HepG2 (cell line): Measurements from ENCODE around the gene NDRG2. TPM values are rescaled to one million over a fixed set of nuclear protein-coding genes. Genes with fewer than 3 reads are reported as not detected.

Source experiments
- ATAC-seq: fragments of 200-7000 bp; cut with Tn5 transposase; 3 replicates; pipeline ENCODE4 v1.9.1; 2020; ENCODE audit warnings: mild to moderate bottlenecking, moderate library complexity
- BruUV-seq: library from RNA; stranded (reverse); fragments of 400-500 nt; replicated peaks from 2 replicates; lab custom pipeline; 2021; lab: Mats Ljungman, UMichigan
- CTCF ChIA-PET: fragments of 300-600 bp; formaldehyde crosslinking; extraction: SDS; loops from one replicate; lab custom pipeline; 2021; ENCODE audit warnings: low total read pairs, inconsistent platforms, low intra/inter-chr PET ratio; lab: Yijun Ruan, JAX
- POLR2A ChIA-PET: fragments of 350-600 bp; sonication (Branson Sonifier 250); formaldehyde crosslinking; loops from one replicate; lab custom pipeline; 2020; ENCODE audit warnings: antibody characterized with exemption, inconsistent platforms; lab: Yijun Ruan, JAX
- DNase-seq: peaks from one replicate; pipeline ENCODE4 v3.0.0-alpha.2; 2015; ENCODE audit warnings: low spot score
- FAIRE-seq: peaks from 3 replicates; lab custom pipeline; 2011; peaks lifted over from hg19 to GRCh38; lab: Jason Lieb, UNC
- H2AFZ ChIP-seq: one replicate; pipeline ENCODE4 v1.6.1; 2011; ENCODE audit warnings: low read length, inconsistent platforms
- H3K27ac ChIP-seq: fragments of 300-600 bp; 3 replicates; pipeline ENCODE4 v1.8.0; 2011; ENCODE audit warnings: mixed run types, mild to moderate bottlenecking, mixed read lengths, low read length, inconsistent platforms; ENCODE audit not compliant: insufficient read depth; ENCODE audit errors: extremely low read length
- H3K27me3 ChIP-seq, 2 experiments: fragments of 200-600 bp in 1 of 2; 2 replicates in 1 of 2; 3 replicates in 1 of 2; pipeline versions ENCODE4 v1.6.0 to v1.8.0; 2011; ENCODE audit warnings: low read length in 2 of 2, mild to moderate bottlenecking in 2 of 2, moderate library complexity in 2 of 2, inconsistent platforms in 1 of 2; ENCODE audit not compliant: insufficient read depth in 2 of 2, control insufficient read depth in 1 of 2
- H3K36me3 ChIP-seq, 2 experiments: fragments of 200-600 bp in 1 of 2; replicated peaks in 1 of 2; 2 replicates in 1 of 2; 3 replicates in 1 of 2; pipeline versions ENCODE4 v1.5.1 to v1.8.0; 2011; ENCODE audit warnings: low read length in 2 of 2, inconsistent platforms in 1 of 2; ENCODE audit not compliant: insufficient read depth in 2 of 2, control insufficient read depth in 1 of 2
- H3K4me1 ChIP-seq: 2 replicates; pipeline ENCODE4 v1.5.1; 2012; ENCODE audit warnings: low read length, inconsistent platforms; ENCODE audit not compliant: insufficient read depth
- H3K4me2 ChIP-seq: 2 replicates; pipeline ENCODE4 v1.6.0; 2011; ENCODE audit warnings: low read depth, low read length, inconsistent platforms
- H3K4me3 ChIP-seq, 3 experiments: fragments of 200-600 bp in 1 of 3; sonication (generic), shearing (Covaris generic) in 1 of 3; replicated peaks in 1 of 3; 2 replicates each; pipeline ENCODE4 v1.5.1; 2011 to 2016; ENCODE audit warnings: low read length in 3 of 3, inconsistent platforms in 2 of 3, low read depth in 2 of 3, mild to moderate bottlenecking in 2 of 3, control low read depth in 1 of 3, mixed read lengths in 1 of 3; ENCODE audit not compliant: insufficient read depth in 1 of 3
- H3K79me2 ChIP-seq: one replicate; pipeline ENCODE4 v1.6.1; 2011; ENCODE audit warnings: low read length, inconsistent platforms; ENCODE audit not compliant: insufficient read depth
- H3K9ac ChIP-seq: 2 replicates; pipeline ENCODE4 v1.6.0; 2011; ENCODE audit warnings: mild to moderate bottlenecking, low read depth, low read length, inconsistent platforms; ENCODE audit not compliant: insufficient read depth
- H3K9me3 ChIP-seq: 2 replicates; pipeline ENCODE4 v1.5.1; 2012; ENCODE audit warnings: mild to moderate bottlenecking, low read length
- H4K20me1 ChIP-seq: 2 replicates; pipeline ENCODE4 v1.6.0; 2011; ENCODE audit warnings: inconsistent platforms, mild to moderate bottlenecking, low read length, moderate library complexity; ENCODE audit not compliant: insufficient read depth
- ATF5 ChIP-seq: sonication (generic); formaldehyde crosslinking; IDR thresholded peaks from 2 replicates; pipeline ENCODE4 v1.4.0; 2020; ENCODE audit warnings: mild to moderate bottlenecking, low read depth, missing genetic modification reagents
- FOSL1 ChIP-seq: sonication (generic); formaldehyde crosslinking; IDR thresholded peaks from 2 replicates; pipeline ENCODE4 v1.9.0; 2021; ENCODE audit warnings: missing genetic modification reagents, borderline replicate concordance
- HOXA5 ChIP-seq: sonication (generic); formaldehyde crosslinking; IDR thresholded peaks from 2 replicates; pipeline ENCODE4 v1.4.0; 2020; ENCODE audit warnings: missing genetic modification reagents
- IKZF1 ChIP-seq: fragments of 450-650 bp; IDR thresholded peaks from 2 replicates; pipeline ENCODE4 v1.7.1; 2016
- KDM4B ChIP-seq: sonication (generic); formaldehyde crosslinking; IDR thresholded peaks from 2 replicates; pipeline ENCODE4 v1.4.0; 2020; ENCODE audit warnings: missing genetic modification reagents
- NR2F6 ChIP-seq, 2 experiments: IDR thresholded peaks; 2 replicates each; pipeline ENCODE4 v1.6.1; 2016; ENCODE audit warnings: antibody characterized with exemption in 1 of 2, mild to moderate bottlenecking in 1 of 2
- PREB ChIP-seq: sonication (generic); formaldehyde crosslinking; IDR thresholded peaks from 2 replicates; pipeline ENCODE4 v1.4.0; 2020; ENCODE audit warnings: missing genetic modification reagents
- ZBTB25 ChIP-seq: IDR thresholded peaks from 2 replicates; pipeline ENCODE4 v1.6.1; 2018; ENCODE audit warnings: missing genetic modification reagents
- ZNF10 ChIP-seq: sonication (generic); formaldehyde crosslinking; IDR thresholded peaks from 2 replicates; pipeline ENCODE4 v1.4.0; 2020; ENCODE audit warnings: mild to moderate bottlenecking, low read depth, missing genetic modification reagents, borderline replicate concordance
- ZNF615 ChIP-seq: sonication (generic); formaldehyde crosslinking; IDR thresholded peaks from 2 replicates; pipeline ENCODE4 v1.5.0; 2020; ENCODE audit warnings: mild to moderate bottlenecking, missing genetic modification reagents, borderline replicate concordance
- ZNF672 ChIP-seq: sonication (generic); formaldehyde crosslinking; IDR thresholded peaks from 2 replicates; pipeline ENCODE4 v1.8.1; 2022; ENCODE audit warnings: missing genetic modification reagents
- WGBS: methylation state at CpG from one replicate; pipeline ENCODE4 v1.1.6; 2017; ENCODE audit warnings: low lambda C conversion rate; 5-methylcytosine and 5-hydroxymethylcytosine counted together
- in situ Hi-C: cut with HindIII; loops from 2 replicates; pipeline ENCODE4 v1.10.0; 2017; ENCODE audit warnings: low pct_unique_long_range_greater_than_20kb; ENCODE audit not compliant: extremely low pct_ligation_motif_present
- intact Hi-C: fragments of 100-400 bp; cut with micrococcal nuclease; formaldehyde crosslinking; loops from one replicate; pipeline ENCODE4 v1.10.0; 2022; ENCODE audit not compliant: unreplicated experiment
- polyA plus RNA-seq, 8 experiments: library from polyadenylated mRNA; depleted of rRNA in 3 of 8; stranded (reverse) in 7 of 8; unstranded in 1 of 8; fragments of >200 nt; fragmentation: Illumina TruSeq in 4 of 8; extraction: Trizol in 4 of 8; gene quantifications; 2 replicates each; pipeline versions ENCODE4 v1.2.1 to v1.2.3, GENCODE V29; 2011 to 2016; ENCODE audit warnings: low read depth in 4 of 8, missing spikeins in 1 of 8, mixed read lengths in 1 of 8; ENCODE audit not compliant: insufficient read depth in 1 of 8
- total RNA-seq, 5 experiments: library from RNA; depleted of rRNA; stranded (reverse); fragments of >200 nt; fragmentation: Illumina TruSeq; extraction: Trizol; gene quantifications; 2 replicates each; pipeline ENCODE4 v1.2.3, GENCODE V29; 2016; ENCODE audit warnings: low read depth in 1 of 5
- TF ChIP-seq, protein P1 (sequence below): sonication (generic); formaldehyde crosslinking; IDR thresholded peaks from 2 replicates; pipeline ENCODE4 v1.5.1; 2020; ENCODE audit warnings: missing genetic modification reagents, mild to moderate bottlenecking, borderline replicate concordance
- TF ChIP-seq, protein P2 (sequence below): sonication (generic); formaldehyde crosslinking; IDR thresholded peaks from 2 replicates; pipeline ENCODE4 v1.5.1; 2020; ENCODE audit warnings: mild to moderate bottlenecking, missing genetic modification reagents, moderate library complexity

Gene NDRG2
- total and polyA plus RNA-seq, 2 of the 13 experiments (the other 11 are each of a cell fraction or from before 2014, with no cell fraction given): 27.2 to 189 TPM

DNA sequence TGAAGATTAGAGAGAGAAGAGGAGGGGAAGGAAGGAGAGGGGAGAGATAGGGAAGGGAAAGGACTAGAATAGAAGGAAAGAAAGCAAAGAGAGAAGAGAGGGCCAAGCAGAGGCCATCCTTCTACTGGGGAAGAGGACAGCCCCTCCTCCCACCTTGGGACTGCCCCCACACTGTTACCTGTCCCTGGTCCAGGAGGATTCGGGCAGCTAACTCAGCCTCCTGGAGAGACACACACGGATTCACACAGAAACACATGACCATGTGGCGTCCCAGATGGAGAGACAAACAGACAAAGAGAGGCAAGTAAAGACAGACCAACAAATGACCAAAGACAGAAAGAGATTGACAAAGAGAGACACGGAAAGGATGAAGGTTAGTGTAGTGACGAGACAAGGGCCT lies 2.2 kb downstream of the NDRG2 start:
- H3K79me2 ChIP-seq: peaks cover 13% of the 10 kb centered on the region
- no peak for FAIRE-seq
- no peaks in the 10 kb centered on the region for H3K9me3 ChIP-seq
- no peaks in the 10 kb centered on the region; a peak in 1 of 5 replicates for H3K27me3 ChIP-seq
- H3K27ac ChIP-seq: no peak overlapping the region
- no peaks in the 10 kb centered on the region for H4K20me1 ChIP-seq
- no peak overlapping the region for H2AFZ ChIP-seq
- H3K36me3 ChIP-seq: peaks cover 32 to 41% of the 10 kb centered on the region in 2 experiments
- POLR2A ChIA-PET: interaction anchor here (2.6 to 3.0 kb wide), 2 partner anchors 17 to 31 kb away, joined by 10 to 26 read pairs; no protein-coding TSS in a partner anchor
- in situ Hi-C loops (no loop called here), intact Hi-C loops (no loop called here)
- H3K4me3 ChIP-seq: no peak overlapping the region
- BruUV-seq: no TSS peak
- H3K9ac ChIP-seq: no peak overlapping the region
- no peak for ATAC-seq
- TF ChIP-seq ZNF10 (CRISPR knock-in tag): no peak
- TF ChIP-seq, protein P1, sequence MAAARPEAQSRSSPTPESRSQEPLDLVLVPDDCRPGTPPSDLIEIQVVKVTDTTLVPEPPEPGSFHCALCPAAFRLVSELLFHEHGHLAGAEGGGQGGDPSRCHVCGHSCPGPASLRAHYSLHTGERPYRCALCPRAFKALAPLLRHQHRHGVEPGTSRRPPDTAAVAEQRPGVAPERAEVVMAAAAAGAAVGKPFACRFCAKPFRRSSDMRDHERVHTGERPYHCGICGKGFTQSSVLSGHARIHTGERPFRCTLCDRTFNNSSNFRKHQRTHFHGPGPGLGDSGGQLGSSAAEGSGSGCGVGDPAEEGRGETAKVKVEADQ: 0 out of 2 replicates have a peak, but pooled peaks have one; percentile 53
- TF ChIP-seq, protein P2, sequence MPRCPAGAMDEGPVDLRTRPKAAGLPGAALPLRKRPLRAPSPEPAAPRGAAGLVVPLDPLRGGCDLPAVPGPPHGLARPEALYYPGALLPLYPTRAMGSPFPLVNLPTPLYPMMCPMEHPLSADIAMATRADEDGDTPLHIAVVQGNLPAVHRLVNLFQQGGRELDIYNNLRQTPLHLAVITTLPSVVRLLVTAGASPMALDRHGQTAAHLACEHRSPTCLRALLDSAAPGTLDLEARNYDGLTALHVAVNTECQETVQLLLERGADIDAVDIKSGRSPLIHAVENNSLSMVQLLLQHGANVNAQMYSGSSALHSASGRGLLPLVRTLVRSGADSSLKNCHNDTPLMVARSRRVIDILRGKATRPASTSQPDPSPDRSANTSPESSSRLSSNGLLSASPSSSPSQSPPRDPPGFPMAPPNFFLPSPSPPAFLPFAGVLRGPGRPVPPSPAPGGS: 0 out of 2 replicates have a peak, but pooled peaks have one; percentile 39
- TF ChIP-seq, all 625 proteins: peak for 2
- H3K4me2 ChIP-seq: peak overlapping the region; percentile 92
- peaks cover 57% of the 10 kb centered on the region for H3K4me1 ChIP-seq
- WGBS: 92% methylated on average over 5 of the region's 5 CpGs
- DNase-seq: no peak
- CTCF ChIA-PET: interaction anchor here (1.4 kb wide), 1 partner anchor 18 kb away, joined by 3 read pairs; no protein-coding TSS in a partner anchor

DNA sequence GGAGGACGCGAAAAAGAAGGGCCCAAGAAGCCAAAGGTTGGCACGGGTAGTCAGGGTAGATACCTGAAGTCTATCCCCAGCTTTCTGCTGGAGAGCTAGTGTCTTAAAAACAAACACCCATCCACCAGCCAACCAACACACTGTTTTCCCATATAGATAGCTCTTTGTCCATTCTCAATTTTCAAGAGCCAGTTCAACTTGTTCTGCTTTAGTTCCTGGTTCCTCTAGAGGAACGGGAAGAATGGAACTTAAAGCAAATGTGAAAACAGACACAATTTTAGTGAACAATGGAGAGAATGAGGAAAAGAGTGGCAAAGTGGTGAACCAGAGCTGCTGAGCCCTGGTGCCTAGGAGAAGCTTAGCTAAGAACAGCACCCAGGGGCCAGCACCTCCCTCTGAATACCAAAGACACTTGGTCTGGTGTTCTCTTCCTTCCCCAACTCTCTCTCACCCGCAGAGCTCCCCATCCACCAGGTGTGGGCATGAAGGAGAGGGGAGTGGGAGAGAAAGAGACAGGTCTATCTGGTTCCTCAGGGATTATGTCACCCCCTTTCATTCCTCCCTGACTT lies 3.8 kb downstream of the NDRG2 start:
- no TSS peak for BruUV-seq
- peaks cover 13% of the 10 kb centered on the region for H3K79me2 ChIP-seq
- H3K36me3 ChIP-seq: peaks cover 35 to 51% of the 10 kb centered on the region in 2 experiments
- H3K4me3 ChIP-seq: no peak overlapping the region
- H3K9me3 ChIP-seq: no peaks in the 10 kb centered on the region
- H3K27ac ChIP-seq: no peak overlapping the region
- no peak for ATAC-seq
- WGBS: 98% methylated on average over 5 of the region's 5 CpGs
- no peak overlapping the region for H2AFZ ChIP-seq
- ChIA-PET CTCF (no interaction called here), POLR2A (interaction anchor here (0.8 to 1.5 kb wide), 3 partner anchors 18 to 76 kb away, joined by 3 read pairs; partner anchors contain the start of gene ARHGEF40)
- peaks cover 41% of the 10 kb centered on the region for H3K4me1 ChIP-seq
- H3K4me2 ChIP-seq: no peak overlapping the region
- intact Hi-C loops: no loop called here
- no peak for DNase-seq
- no peak overlapping the region for H3K9ac ChIP-seq
- no peaks in the 10 kb centered on the region; a peak in 1 of 5 replicates for H3K27me3 ChIP-seq
- in situ Hi-C loops: no loop called here
- no peaks in the 10 kb centered on the region for H4K20me1 ChIP-seq
- no peak for FAIRE-seq
- TF ChIP-seq ZNF615 (no peak), FOSL1 (CRISPR knock-in tag) (no peak), HOXA5 (no peak), KDM4B (CRISPR knock-in tag) (no peak), NR2F6 (IDR thresholded peaks at IDR 0.05) (no peak), NR2F6 (CRISPR knock-in tag; IDR thresholded peaks at IDR 0.05) (no peak), IKZF1 (no peak), PREB (CRISPR knock-in tag) (no peak), ZBTB25 (CRISPR knock-in tag) (no peak), ATF5 (CRISPR knock-in tag) (no peak), ZNF672 (CRISPR knock-in tag) (no peak)
